ENCODE data around the gene CHRNA4. TPM values are rescaled to one million over a fixed set of nuclear protein-coding genes. Genes with fewer than 3 reads are reported as not detected.

The CHRNA4 gene
- total RNA-seq, 6 experiments from 2014 or later = 4.6 to 165 (median 26.8) TPM

- Histone ChIP-seq H3K4me1 (no peaks in the 10 kb centered on the region), H3K9me3 (no peaks in the 10 kb centered on the region), H3K27me3 (no peaks in the 10 kb centered on the region), H3K4me3 (no peak overlapping the region), H3K36me3 (no peaks in the 10 kb centered on the region), H3K27ac (no peak overlapping the region)
- intact Hi-C loops (cut with DNase I) = no loop called here
- ATAC-seq (no peak), DNase-seq (peak in 1 of 3 donors; percentile 45)
- no peak for TF ChIP-seq POLR2A (IDR thresholded peaks at IDR 0.05)
- no peak for TF ChIP-seq CTCF (IDR thresholded peaks at IDR 0.05)
- 81% methylated on average over 6 of the region's 19 CpGs for WGBS (ENCODE audit: insufficient coverage, low coverage, low lambda C conversion rate, missing lambda C conversion rate)
Measured at GRCh38 chr20:63333241-63333836, 27.8 kb downstream of the CHRNA4 start.

- Histone ChIP-seq H3K4me3 (no peak overlapping the region), H3K27ac (no peak overlapping the region), H3K27me3 (no peaks in the 10 kb centered on the region), H3K36me3 (no peaks in the 10 kb centered on the region), H3K4me1 (no peaks in the 10 kb centered on the region), H3K9me3 (no peaks in the 10 kb centered on the region)
- no peak for DNase-seq
- intact Hi-C loops (cut with DNase I) = no loop called here
- WGBS (ENCODE audit: insufficient coverage, low coverage, low lambda C conversion rate, missing lambda C conversion rate) = 90% methylated on average over 2 of the region's 22 CpGs
- ATAC-seq = no peak
- TF ChIP-seq POLR2A (IDR thresholded peaks at IDR 0.05) = no peak
Measured at GRCh38 chr20:63332488-63333240, 28.5 kb downstream of the CHRNA4 start.

GRCh38 chr20:63331741-63332400, 29.3 kb downstream of the CHRNA4 start:
- no peak overlapping the region for H3K4me3 ChIP-seq
- ATAC-seq (no peak), DNase-seq (peak in 1 of 3 donors; percentile 16)
- TF ChIP-seq CTCF (IDR thresholded peaks at IDR 0.05) (no peak), POLR2A (IDR thresholded peaks at IDR 0.05) (no peak)
- H3K36me3 ChIP-seq = no peaks in the 10 kb centered on the region
- no peaks in the 10 kb centered on the region for H3K9me3 ChIP-seq
- WGBS (ENCODE audit: insufficient coverage, low coverage, low lambda C conversion rate, missing lambda C conversion rate) = 87% methylated on average over 3 of the region's 8 CpGs
- intact Hi-C loops (cut with DNase I) = no loop called here
- H3K27me3 ChIP-seq = no peaks in the 10 kb centered on the region
- no peak overlapping the region for H3K27ac ChIP-seq
- H3K4me1 ChIP-seq = no peaks in the 10 kb centered on the region

GRCh38 chr20:63330940-63331339, 30.2 kb downstream of the CHRNA4 start:
- no peaks in the 10 kb centered on the region for H3K27me3 ChIP-seq
- H3K9me3 ChIP-seq = no peaks in the 10 kb centered on the region
- WGBS (ENCODE audit: insufficient coverage, low coverage, low lambda C conversion rate, missing lambda C conversion rate) = 69% methylated on average over 9 of the region's 13 CpGs
- H3K27ac ChIP-seq = no peak overlapping the region
- H3K4me1 ChIP-seq = no peaks in the 10 kb centered on the region
- TF ChIP-seq POLR2A (IDR thresholded peaks at IDR 0.05) = no peak
- no peak for ATAC-seq
- peak in 1 of 3 donors; percentile 43 for DNase-seq
- no peak overlapping the region for H3K4me3 ChIP-seq
- no peaks in the 10 kb centered on the region for H3K36me3 ChIP-seq
- intact Hi-C loops (cut with DNase I) = no loop called here

- H3K27me3 ChIP-seq = no peaks in the 10 kb centered on the region
- DNase-seq (no peak), ATAC-seq (no peak)
- no peak overlapping the region for H3K4me3 ChIP-seq
- no peaks in the 10 kb centered on the region for H3K9me3 ChIP-seq
- no peak for TF ChIP-seq POLR2A (IDR thresholded peaks at IDR 0.05)
- TF ChIP-seq CTCF (IDR thresholded peaks at IDR 0.05) = no peak
- no peaks in the 10 kb centered on the region for H3K36me3 ChIP-seq
- 77% methylated on average over 4 of the region's 20 CpGs for WGBS (ENCODE audit: insufficient coverage, low coverage, low lambda C conversion rate, missing lambda C conversion rate)
- no peaks in the 10 kb centered on the region for H3K4me1 ChIP-seq
- no peak overlapping the region for H3K27ac ChIP-seq
- intact Hi-C loops (cut with DNase I) = no loop called here
Measured at GRCh38 chr20:63330084-63330760, 30.9 kb downstream of the CHRNA4 start.

Measured in right lobe of liver (tissue), 6 donors.